ENCODE data around the gene WNK1.

The WNK1 gene

DNA sequence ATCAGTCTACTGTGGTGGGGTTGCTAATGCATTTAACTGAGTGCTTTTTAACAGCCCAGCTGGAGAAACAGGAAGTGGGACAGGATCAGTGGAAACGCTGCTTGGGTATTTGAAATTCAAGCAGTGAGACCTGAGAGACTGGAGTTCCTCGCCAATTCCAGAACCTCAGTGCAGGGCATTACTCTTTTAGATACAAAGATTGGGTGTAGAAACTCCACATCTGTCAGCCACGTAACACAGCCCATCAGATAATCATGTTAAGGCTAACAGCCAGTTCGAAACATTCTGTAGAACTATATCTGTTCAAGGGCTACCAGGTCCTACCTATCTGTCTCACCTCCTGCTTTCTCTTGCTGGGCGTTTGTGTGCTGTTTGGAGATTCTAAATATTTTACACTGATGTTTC is 151.6 kb downstream of the WNK1 start:
- Histone ChIP-seq H3K36me3 (ENCODE audit: control insufficient read depth in 2 of 2, insufficient read depth in 1 of 2, low read length in 2 of 2) (peaks cover 59 to 96% of the 10 kb centered on the region in 2 experiments), H3K4me3 (ENCODE audit: low read depth, low read length) (no peak overlapping the region), H3K27ac (ENCODE audit: extremely low read depth, low read depth, low read length) (no peak overlapping the region), H3K4me1 (ENCODE audit: control insufficient read depth, insufficient read depth, low read length) (no peaks in the 10 kb centered on the region), H3K9me3 (ENCODE audit: control insufficient read depth, insufficient read depth, low read depth, low read length) (no peaks in the 10 kb centered on the region)
- POLR2A ChIA-PET: no interaction called here
- no peak for TF ChIP-seq ZNF654 (tag by site-specific recombination; IDR thresholded peaks at IDR 0.05; ENCODE audit: low read depth)
- TF ChIP-seq, protein P1, sequence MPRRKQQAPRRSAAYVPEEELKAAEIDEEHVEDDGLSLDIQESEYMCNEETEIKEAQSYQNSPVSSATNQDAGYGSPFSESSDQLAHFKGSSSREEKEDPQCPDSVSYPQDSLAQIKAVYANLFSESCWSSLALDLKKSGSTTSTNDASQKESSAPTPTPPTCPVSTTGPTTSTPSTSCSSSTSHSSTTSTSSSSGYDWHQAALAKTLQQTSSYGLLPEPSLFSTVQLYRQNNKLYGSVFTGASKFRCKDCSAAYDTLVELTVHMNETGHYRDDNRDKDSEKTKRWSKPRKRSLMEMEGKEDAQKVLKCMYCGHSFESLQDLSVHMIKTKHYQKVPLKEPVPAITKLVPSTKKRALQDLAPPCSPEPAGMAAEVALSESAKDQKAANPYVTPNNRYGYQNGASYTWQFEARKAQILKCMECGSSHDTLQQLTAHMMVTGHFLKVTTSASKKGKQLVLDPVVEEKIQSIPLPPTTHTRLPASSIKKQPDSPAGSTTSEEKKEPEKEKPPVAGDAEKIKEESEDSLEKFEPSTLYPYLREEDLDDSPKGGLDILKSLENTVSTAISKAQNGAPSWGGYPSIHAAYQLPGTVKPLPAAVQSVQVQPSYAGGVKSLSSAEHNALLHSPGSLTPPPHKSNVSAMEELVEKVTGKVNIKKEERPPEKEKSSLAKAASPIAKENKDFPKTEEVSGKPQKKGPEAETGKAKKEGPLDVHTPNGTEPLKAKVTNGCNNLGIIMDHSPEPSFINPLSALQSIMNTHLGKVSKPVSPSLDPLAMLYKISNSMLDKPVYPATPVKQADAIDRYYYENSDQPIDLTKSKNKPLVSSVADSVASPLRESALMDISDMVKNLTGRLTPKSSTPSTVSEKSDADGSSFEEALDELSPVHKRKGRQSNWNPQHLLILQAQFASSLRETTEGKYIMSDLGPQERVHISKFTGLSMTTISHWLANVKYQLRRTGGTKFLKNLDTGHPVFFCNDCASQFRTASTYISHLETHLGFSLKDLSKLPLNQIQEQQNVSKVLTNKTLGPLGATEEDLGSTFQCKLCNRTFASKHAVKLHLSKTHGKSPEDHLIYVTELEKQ (tag by site-specific recombination; IDR thresholded peaks at IDR 0.05; ENCODE audit: borderline replicate concordance): no peak
- no peak for TF ChIP-seq ZNF335 (tag by site-specific recombination; conservative IDR thresholded peaks at IDR 0.05)
- no peak for TF ChIP-seq GLIS1 (tag by site-specific recombination; IDR thresholded peaks at IDR 0.05)
- no peak for TF ChIP-seq OVOL3 (tag by site-specific recombination; IDR thresholded peaks at IDR 0.05)
- no peak for TF ChIP-seq REPIN1 (tag by site-specific recombination; IDR thresholded peaks at IDR 0.05; ENCODE audit: low read depth)
- CTCF ChIA-PET: interaction anchor here (0.6 to 1.3 kb wide), 2 partner anchors 334 to 802 kb away, joined by 3 read pairs; no protein-coding TSS in a partner anchor

DNA sequence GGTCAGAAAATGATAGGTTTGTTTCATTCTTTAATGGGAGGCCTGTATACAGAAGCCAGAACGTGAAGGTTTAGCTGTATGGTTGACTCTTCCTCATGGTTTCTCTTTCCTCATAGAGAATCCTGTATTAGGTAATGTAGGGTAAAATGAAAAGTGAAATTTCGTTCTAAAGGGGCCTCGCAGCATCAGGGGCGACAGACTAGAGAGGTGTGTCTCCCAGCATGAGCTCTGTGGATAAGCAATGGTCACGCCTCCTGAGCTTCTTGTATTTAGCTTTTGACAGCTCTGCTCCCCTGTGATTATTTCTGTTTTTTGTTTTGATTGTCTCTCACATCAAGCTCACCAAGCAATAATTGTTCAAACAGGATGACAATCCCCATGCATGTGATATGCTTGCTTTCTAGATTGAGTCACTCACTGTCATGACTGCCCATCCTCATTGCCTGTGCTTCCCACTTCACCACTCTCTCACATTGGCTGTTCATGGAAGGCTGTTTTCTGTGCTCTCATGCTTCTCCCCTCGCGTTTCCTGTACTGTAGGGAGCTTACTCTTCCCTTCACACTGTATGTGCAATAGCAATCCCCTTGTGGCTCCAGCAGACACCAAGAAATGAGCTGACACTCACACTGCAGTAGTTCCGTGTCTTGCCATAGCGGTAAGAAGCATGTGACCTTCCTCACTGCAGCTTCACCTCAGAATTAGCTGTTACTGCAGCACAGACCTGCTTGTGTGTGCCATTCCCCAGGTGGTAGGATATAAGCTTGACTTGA is 153.1 kb downstream of the WNK1 start:
- Histone ChIP-seq H3K27ac (ENCODE audit: extremely low read depth, low read depth, low read length) (no peak overlapping the region), H3K36me3 (ENCODE audit: control insufficient read depth in 2 of 2, insufficient read depth in 1 of 2, low read length in 2 of 2) (peaks cover 57 to 96% of the 10 kb centered on the region in 2 experiments), H3K9me3 (ENCODE audit: control insufficient read depth, insufficient read depth, low read depth, low read length) (no peaks in the 10 kb centered on the region), H3K4me1 (ENCODE audit: control insufficient read depth, insufficient read depth, low read length) (no peaks in the 10 kb centered on the region), H3K4me3 (ENCODE audit: low read depth, low read length) (no peak overlapping the region)
- TF ChIP-seq ZNF792 (tag by site-specific recombination; IDR thresholded peaks at IDR 0.05) (no peak), ZNF658 (tag by site-specific recombination; IDR thresholded peaks at IDR 0.05) (no peak), MYNN (tag by site-specific recombination; IDR thresholded peaks at IDR 0.05; ENCODE audit: borderline replicate concordance) (no peak), ZNF19 (tag by site-specific recombination; IDR thresholded peaks at IDR 0.05; ENCODE audit: low read depth) (no peak), ZNF670 (tag by site-specific recombination; IDR thresholded peaks at IDR 0.05; ENCODE audit: low read depth) (no peak), KLF8 (tag by site-specific recombination; IDR thresholded peaks at IDR 0.05) (no peak), ZNF157 (tag by site-specific recombination; IDR thresholded peaks at IDR 0.05) (no peak), ZNF664 (tag by site-specific recombination; IDR thresholded peaks at IDR 0.05) (no peak), ZBTB21 (tag by site-specific recombination; IDR thresholded peaks at IDR 0.05) (no peak), ZNF610 (tag by site-specific recombination; IDR thresholded peaks at IDR 0.05; ENCODE audit: borderline replicate concordance) (no peak), RBAK (tag by site-specific recombination; IDR thresholded peaks at IDR 0.05) (no peak), ZNF830 (tag by site-specific recombination; IDR thresholded peaks at IDR 0.05; ENCODE audit: low read depth) (no peak), ZNF112 (tag by site-specific recombination; IDR thresholded peaks at IDR 0.05) (no peak), ZNF16 (tag by site-specific recombination; IDR thresholded peaks at IDR 0.05; ENCODE audit: low read depth) (no peak), ZNF391 (tag by site-specific recombination; IDR thresholded peaks at IDR 0.05; ENCODE audit: borderline replicate concordance, low read depth) (no peak)
- TF ChIP-seq, protein P2, sequence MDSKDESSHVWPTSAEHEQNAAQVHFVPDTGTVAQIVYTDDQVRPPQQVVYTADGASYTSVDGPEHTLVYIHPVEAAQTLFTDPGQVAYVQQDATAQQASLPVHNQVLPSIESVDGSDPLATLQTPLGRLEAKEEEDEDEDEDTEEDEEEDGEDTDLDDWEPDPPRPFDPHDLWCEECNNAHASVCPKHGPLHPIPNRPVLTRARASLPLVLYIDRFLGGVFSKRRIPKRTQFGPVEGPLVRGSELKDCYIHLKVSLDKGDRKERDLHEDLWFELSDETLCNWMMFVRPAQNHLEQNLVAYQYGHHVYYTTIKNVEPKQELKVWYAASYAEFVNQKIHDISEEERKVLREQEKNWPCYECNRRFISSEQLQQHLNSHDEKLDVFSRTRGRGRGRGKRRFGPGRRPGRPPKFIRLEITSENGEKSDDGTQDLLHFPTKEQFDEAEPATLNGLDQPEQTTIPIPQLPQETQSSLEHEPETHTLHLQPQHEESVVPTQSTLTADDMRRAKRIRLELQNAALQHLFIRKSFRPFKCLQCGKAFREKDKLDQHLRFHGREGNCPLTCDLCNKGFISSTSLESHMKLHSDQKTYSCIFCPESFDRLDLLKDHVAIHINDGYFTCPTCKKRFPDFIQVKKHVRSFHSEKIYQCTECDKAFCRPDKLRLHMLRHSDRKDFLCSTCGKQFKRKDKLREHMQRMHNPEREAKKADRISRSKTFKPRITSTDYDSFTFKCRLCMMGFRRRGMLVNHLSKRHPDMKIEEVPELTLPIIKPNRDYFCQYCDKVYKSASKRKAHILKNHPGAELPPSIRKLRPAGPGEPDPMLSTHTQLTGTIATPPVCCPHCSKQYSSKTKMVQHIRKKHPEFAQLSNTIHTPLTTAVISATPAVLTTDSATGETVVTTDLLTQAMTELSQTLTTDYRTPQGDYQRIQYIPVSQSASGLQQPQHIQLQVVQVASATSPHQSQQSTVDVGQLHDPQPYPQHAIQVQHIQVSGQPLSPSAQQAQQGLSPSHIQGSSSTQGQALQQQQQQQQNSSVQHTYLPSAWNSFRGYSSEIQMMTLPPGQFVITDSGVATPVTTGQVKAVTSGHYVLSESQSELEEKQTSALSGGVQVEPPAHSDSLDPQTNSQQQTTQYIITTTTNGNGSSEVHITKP (tag by site-specific recombination; IDR thresholded peaks at IDR 0.05): no peak
- TF ChIP-seq, protein P3, sequence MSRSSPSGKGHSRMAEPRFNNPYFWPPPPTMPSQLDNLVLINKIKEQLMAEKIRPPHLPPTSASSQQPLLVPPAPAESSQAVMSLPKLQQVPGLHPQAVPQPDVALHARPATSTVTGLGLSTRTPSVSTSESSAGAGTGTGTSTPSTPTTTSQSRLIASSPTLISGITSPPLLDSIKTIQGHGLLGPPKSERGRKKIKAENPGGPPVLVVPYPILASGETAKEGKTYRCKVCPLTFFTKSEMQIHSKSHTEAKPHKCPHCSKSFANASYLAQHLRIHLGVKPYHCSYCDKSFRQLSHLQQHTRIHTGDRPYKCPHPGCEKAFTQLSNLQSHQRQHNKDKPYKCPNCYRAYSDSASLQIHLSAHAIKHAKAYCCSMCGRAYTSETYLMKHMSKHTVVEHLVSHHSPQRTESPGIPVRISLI (tag by site-specific recombination; IDR thresholded peaks at IDR 0.05): no peak
- TF ChIP-seq, protein P4, sequence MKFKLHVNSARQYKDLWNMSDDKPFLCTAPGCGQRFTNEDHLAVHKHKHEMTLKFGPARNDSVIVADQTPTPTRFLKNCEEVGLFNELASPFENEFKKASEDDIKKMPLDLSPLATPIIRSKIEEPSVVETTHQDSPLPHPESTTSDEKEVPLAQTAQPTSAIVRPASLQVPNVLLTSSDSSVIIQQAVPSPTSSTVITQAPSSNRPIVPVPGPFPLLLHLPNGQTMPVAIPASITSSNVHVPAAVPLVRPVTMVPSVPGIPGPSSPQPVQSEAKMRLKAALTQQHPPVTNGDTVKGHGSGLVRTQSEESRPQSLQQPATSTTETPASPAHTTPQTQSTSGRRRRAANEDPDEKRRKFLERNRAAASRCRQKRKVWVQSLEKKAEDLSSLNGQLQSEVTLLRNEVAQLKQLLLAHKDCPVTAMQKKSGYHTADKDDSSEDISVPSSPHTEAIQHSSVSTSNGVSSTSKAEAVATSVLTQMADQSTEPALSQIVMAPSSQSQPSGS (tag by site-specific recombination; IDR thresholded peaks at IDR 0.05; ENCODE audit: low read depth): no peak
- ChIA-PET POLR2A (no interaction called here), CTCF (interaction anchor here (0.7 to 1.5 kb wide), 2 partner anchors 71 to 335 kb away, joined by 3 read pairs; no protein-coding TSS in a partner anchor)

All from HEK293 (cell line).